Measurements from ENCODE around the gene KBTBD7. TPM values are rescaled to one million over a fixed set of nuclear protein-coding genes. Genes with fewer than 3 reads are reported as not detected.

KBTBD7 gene
- total and polyA plus RNA-seq, 2 donors (not counting 1 experiment from before 2014, with no cell fraction given): 0.73 to 9.2 TPM

- intact Hi-C loops (cut with micrococcal nuclease): no loop called here
- no peak for ATAC-seq (ENCODE audit: low read depth)
- TF ChIP-seq CTCF (IDR thresholded peaks at IDR 0.05) (no peak), EZH2 (IDR thresholded peaks at IDR 0.05; ENCODE audit: borderline replicate concordance, insufficient read depth, low read depth, low read length, poor library complexity, severe bottlenecking) (no peak)
- Mint-ChIP-seq H3K4me1 (no peaks in the 10 kb centered on the region), H3K9me3 (ENCODE audit: insufficient read depth) (peaks cover 16% of the 10 kb centered on the region), H3K27ac (no peak overlapping the region), H3K27me3 (no peaks in the 10 kb centered on the region), H3K4me3 (no peak overlapping the region)
- Histone ChIP-seq H3K4me1 (ENCODE audit: control insufficient read depth in 2 of 2, insufficient read depth in 2 of 2, low read length in 2 of 2) (no peaks in the 10 kb centered on the region), H3K9me3 (ENCODE audit: control extremely low read depth in 1 of 3, control insufficient read depth in 2 of 3, insufficient read depth in 1 of 3, low read length in 2 of 3) (peaks cover 6 to 32% (median 28%) of the 10 kb centered on the region in 3 donors), H3K27ac (ENCODE audit: low read length in 2 of 2) (no peak overlapping the region), H3K79me2 (ENCODE audit: control insufficient read depth, insufficient read depth, low read length) (no peaks in the 10 kb centered on the region), H3K4me3 (ENCODE audit: control extremely low read depth in 1 of 5, extremely low read depth in 1 of 5, insufficient read depth in 1 of 5, low read depth in 2 of 5, low read length in 4 of 5) (no peak overlapping the region), H3K27me3 (replicated peaks in 1 of 4; ENCODE audit: control extremely low read depth in 1 of 4, control insufficient read depth in 3 of 4, insufficient read depth in 4 of 4, low read length in 3 of 4) (no peaks in the 10 kb centered on the region), H4K20me1 (ENCODE audit: control insufficient read depth, insufficient read depth, low read length, poor library complexity, severe bottlenecking) (no peaks in the 10 kb centered on the region), H3K9ac (ENCODE audit: low read length) (no peak overlapping the region), H3K4me2 (replicated peaks; ENCODE audit: low read depth, low read length, poor library complexity, severe bottlenecking) (no peak overlapping the region), H3K36me3 (replicated peaks in 1 of 2; ENCODE audit: control extremely low read depth in 1 of 2, control insufficient read depth in 1 of 2, extremely low read depth in 1 of 2, insufficient read depth in 2 of 2, low read length in 1 of 2) (peaks cover 0 to 4% of the 10 kb centered on the region in 2 experiments), H2AFZ (ENCODE audit: insufficient read depth, low read depth, low read length, poor library complexity, severe bottlenecking) (no peak overlapping the region)
- CTCF ChIA-PET: no interaction called here
- DNase-seq: no peak
- 85% methylated on average over 2 of the region's 4 CpGs for WGBS (ENCODE audit: insufficient coverage)
- POLR2A ChIA-PET: interaction anchor here (0.6 kb wide), 1 partner anchor 8 kb away, joined by 4 read pairs; no protein-coding TSS in a partner anchor
Measured at GRCh38 chr13:41145136-41145908, 49.0 kb downstream of the KBTBD7 start.

GRCh38 chr13:41144576-41144975 is 49.8 kb downstream of the KBTBD7 start:
- intact Hi-C loops (cut with micrococcal nuclease): no loop called here
- Mint-ChIP-seq H3K4me3 (no peak overlapping the region), H3K4me1 (no peaks in the 10 kb centered on the region), H3K9me3 (ENCODE audit: insufficient read depth) (peaks cover 16% of the 10 kb centered on the region), H3K27ac (no peak overlapping the region), H3K27me3 (no peaks in the 10 kb centered on the region)
- Histone ChIP-seq H3K36me3 (replicated peaks in 1 of 2; ENCODE audit: control extremely low read depth in 1 of 2, control insufficient read depth in 1 of 2, extremely low read depth in 1 of 2, insufficient read depth in 2 of 2, low read length in 1 of 2) (peaks cover 0 to 2% of the 10 kb centered on the region in 2 experiments), H3K4me1 (ENCODE audit: control insufficient read depth in 2 of 2, insufficient read depth in 2 of 2, low read length in 2 of 2) (no peaks in the 10 kb centered on the region), H3K79me2 (ENCODE audit: control insufficient read depth, insufficient read depth, low read length) (no peaks in the 10 kb centered on the region), H2AFZ (ENCODE audit: insufficient read depth, low read depth, low read length, poor library complexity, severe bottlenecking) (no peak overlapping the region), H3K9me3 (ENCODE audit: control extremely low read depth in 1 of 3, control insufficient read depth in 2 of 3, insufficient read depth in 1 of 3, low read length in 2 of 3) (peaks cover 6 to 25% (median 21%) of the 10 kb centered on the region in 3 donors), H4K20me1 (ENCODE audit: control insufficient read depth, insufficient read depth, low read length, poor library complexity, severe bottlenecking) (no peaks in the 10 kb centered on the region), H3K27ac (ENCODE audit: low read length in 2 of 2) (no peak overlapping the region), H3K4me2 (replicated peaks; ENCODE audit: low read depth, low read length, poor library complexity, severe bottlenecking) (no peak overlapping the region), H3K9ac (ENCODE audit: low read length) (no peak overlapping the region), H3K27me3 (replicated peaks in 1 of 4; ENCODE audit: control extremely low read depth in 1 of 4, control insufficient read depth in 3 of 4, insufficient read depth in 4 of 4, low read length in 3 of 4) (no peaks in the 10 kb centered on the region), H3K4me3 (ENCODE audit: control extremely low read depth in 1 of 5, extremely low read depth in 1 of 5, insufficient read depth in 1 of 5, low read depth in 2 of 5, low read length in 4 of 5) (no peak overlapping the region)
- ChIA-PET POLR2A (no interaction called here), CTCF (no interaction called here)
- ATAC-seq (ENCODE audit: low read depth): no peak
- TF ChIP-seq CTCF (IDR thresholded peaks at IDR 0.05) (no peak), EZH2 (IDR thresholded peaks at IDR 0.05; ENCODE audit: borderline replicate concordance, insufficient read depth, low read depth, low read length, poor library complexity, severe bottlenecking) (no peak)
- DNase-seq: no peak
- no CpG with 5 or more reads among the region's 2 CpGs for WGBS (ENCODE audit: insufficient coverage)

All from B cell (primary cell).